SK-N-SH (cell line): ENCODE results near the gene RASSF4.
A peak's percentile ranks its signal among the peaks of the same experiment; 100 is the strongest.

Experiments used
- JUND ChIP-seq: IDR thresholded peaks from 2 replicates; pipeline ENCODE4 v1.4.0; 2012
- NFIC ChIP-seq: IDR thresholded peaks from 2 replicates; pipeline ENCODE4 v1.4.0; 2012; ENCODE audit warnings: borderline replicate concordance
- POLR2AphosphoS5 ChIP-seq: IDR thresholded peaks from 2 replicates; pipeline ENCODE4 v1.6.1; 2012; ENCODE audit warnings: low read depth, low read length
- RCOR1 ChIP-seq: fragments of 150-350 bp; IDR thresholded peaks from 2 replicates; pipeline ENCODE4 v1.6.1; 2017; ENCODE audit warnings: antibody characterized with exemption, low read length
- YY1 ChIP-seq: IDR thresholded peaks from 2 replicates; pipeline ENCODE4 v1.4.0; 2012; ENCODE audit warnings: low read depth, mild to moderate bottlenecking
- TF ChIP-seq, protein P1 (sequence below): fragments of 200-600 bp; sonication (generic); IDR thresholded peaks from 2 replicates; pipeline ENCODE4 v1.6.1; 2017; ENCODE audit warnings: antibody characterized with exemption, mild to moderate bottlenecking, moderate library complexity
- TF ChIP-seq, protein P2 (sequence below): IDR thresholded peaks from 2 replicates; pipeline ENCODE4 v1.4.0; 2012; ENCODE audit warnings: low read depth, borderline replicate concordance
- TF ChIP-seq, protein P3 (sequence below): IDR thresholded peaks from 2 replicates; pipeline ENCODE4 v1.6.1; 2012; ENCODE audit warnings: mild to moderate bottlenecking, low read depth, low read length, moderate library complexity

DNA sequence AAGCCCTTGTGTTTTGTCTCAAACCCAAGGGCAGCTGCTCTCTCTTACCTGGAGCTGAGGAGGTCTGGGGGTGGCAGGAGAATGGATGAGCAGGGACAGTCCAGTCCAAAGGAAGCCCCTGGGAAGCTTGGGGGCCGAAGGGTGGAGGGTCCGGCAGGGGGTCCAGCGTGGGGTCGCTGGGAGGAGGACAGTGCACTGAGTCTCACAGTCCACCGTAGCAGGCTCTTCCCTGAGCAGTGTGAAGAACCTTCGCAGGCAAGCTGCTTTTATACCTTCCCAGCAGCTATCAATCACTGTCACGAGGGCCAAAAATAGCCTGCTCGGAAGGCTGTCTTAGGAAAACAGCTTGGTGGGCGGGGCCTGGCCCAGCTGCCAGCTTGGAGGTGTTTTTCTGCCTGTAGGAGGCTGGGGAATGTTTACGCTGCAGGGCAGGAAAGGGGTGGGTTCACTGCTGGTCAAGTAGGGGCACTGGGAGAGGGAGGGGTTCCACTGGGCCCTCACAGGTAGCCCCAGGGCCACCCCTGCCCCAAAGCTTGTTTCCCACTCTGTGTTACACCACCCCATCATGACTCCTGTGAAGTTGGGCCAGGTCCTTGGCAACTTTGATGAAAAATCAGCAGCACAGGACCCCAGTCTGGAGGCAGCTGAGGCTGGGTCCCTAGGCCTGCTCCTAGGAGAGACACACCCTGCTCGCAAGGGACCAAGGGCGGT is 19.1 kb downstream of the RASSF4 start, which contains the start of gene DEPP1:
- TF ChIP-seq, protein P1, sequence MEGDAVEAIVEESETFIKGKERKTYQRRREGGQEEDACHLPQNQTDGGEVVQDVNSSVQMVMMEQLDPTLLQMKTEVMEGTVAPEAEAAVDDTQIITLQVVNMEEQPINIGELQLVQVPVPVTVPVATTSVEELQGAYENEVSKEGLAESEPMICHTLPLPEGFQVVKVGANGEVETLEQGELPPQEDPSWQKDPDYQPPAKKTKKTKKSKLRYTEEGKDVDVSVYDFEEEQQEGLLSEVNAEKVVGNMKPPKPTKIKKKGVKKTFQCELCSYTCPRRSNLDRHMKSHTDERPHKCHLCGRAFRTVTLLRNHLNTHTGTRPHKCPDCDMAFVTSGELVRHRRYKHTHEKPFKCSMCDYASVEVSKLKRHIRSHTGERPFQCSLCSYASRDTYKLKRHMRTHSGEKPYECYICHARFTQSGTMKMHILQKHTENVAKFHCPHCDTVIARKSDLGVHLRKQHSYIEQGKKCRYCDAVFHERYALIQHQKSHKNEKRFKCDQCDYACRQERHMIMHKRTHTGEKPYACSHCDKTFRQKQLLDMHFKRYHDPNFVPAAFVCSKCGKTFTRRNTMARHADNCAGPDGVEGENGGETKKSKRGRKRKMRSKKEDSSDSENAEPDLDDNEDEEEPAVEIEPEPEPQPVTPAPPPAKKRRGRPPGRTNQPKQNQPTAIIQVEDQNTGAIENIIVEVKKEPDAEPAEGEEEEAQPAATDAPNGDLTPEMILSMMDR = 0 out of 2 replicates have a peak, but pooled peaks have one; percentile 5
- TF ChIP-seq, protein P2, sequence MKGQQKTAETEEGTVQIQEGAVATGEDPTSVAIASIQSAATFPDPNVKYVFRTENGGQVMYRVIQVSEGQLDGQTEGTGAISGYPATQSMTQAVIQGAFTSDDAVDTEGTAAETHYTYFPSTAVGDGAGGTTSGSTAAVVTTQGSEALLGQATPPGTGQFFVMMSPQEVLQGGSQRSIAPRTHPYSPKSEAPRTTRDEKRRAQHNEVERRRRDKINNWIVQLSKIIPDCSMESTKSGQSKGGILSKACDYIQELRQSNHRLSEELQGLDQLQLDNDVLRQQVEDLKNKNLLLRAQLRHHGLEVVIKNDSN = 0 out of 2 replicates have a peak, but pooled peaks have one; percentile 34
- TF ChIP-seq JUND (peak; percentile 29; the same call in 1 of the 2 replicates), POLR2AphosphoS5 (peak; percentile 98), NFIC (peak; percentile 28; the same call in 1 of the 2 replicates), YY1 (no peak), RCOR1 (no peak)
- TF ChIP-seq, protein P3, sequence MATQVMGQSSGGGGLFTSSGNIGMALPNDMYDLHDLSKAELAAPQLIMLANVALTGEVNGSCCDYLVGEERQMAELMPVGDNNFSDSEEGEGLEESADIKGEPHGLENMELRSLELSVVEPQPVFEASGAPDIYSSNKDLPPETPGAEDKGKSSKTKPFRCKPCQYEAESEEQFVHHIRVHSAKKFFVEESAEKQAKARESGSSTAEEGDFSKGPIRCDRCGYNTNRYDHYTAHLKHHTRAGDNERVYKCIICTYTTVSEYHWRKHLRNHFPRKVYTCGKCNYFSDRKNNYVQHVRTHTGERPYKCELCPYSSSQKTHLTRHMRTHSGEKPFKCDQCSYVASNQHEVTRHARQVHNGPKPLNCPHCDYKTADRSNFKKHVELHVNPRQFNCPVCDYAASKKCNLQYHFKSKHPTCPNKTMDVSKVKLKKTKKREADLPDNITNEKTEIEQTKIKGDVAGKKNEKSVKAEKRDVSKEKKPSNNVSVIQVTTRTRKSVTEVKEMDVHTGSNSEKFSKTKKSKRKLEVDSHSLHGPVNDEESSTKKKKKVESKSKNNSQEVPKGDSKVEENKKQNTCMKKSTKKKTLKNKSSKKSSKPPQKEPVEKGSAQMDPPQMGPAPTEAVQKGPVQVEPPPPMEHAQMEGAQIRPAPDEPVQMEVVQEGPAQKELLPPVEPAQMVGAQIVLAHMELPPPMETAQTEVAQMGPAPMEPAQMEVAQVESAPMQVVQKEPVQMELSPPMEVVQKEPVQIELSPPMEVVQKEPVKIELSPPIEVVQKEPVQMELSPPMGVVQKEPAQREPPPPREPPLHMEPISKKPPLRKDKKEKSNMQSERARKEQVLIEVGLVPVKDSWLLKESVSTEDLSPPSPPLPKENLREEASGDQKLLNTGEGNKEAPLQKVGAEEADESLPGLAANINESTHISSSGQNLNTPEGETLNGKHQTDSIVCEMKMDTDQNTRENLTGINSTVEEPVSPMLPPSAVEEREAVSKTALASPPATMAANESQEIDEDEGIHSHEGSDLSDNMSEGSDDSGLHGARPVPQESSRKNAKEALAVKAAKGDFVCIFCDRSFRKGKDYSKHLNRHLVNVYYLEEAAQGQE = peak; percentile 57; the same call in 1 of the 2 replicates
